Activated T-helper 2 cell treated with anti-CD3 and anti-CD28 coated beads, Interferon-gamma antibody, Interleukin-2, Interleukin-4, amounts not matched to agents 10 μg/mL and 5 μg/mL and 100 μg/mL, durations not matched to agents 14 hours and 24 hours and 36 hours (primary cell): ENCODE results near the gene PGAP2. TPM values are rescaled to one million over a fixed set of nuclear protein-coding genes. Genes with fewer than 3 reads are reported as not detected.

Source experiments
- DNase-seq: peaks from one replicate; pipeline ENCODE4 v3.0.0; 2021; ENCODE audit warnings: low spot score
- H3K27ac Mint-ChIP-seq: one replicate; pipeline ENCODE4 v1.8.0; 2021; ENCODE audit warnings: mixed read lengths
- H3K27me3 Mint-ChIP-seq: one replicate; pipeline ENCODE4 v1.8.0; 2021; ENCODE audit warnings: low read depth, mixed read lengths
- H3K36me3 Mint-ChIP-seq: one replicate; pipeline ENCODE4 v1.8.0; 2021; ENCODE audit warnings: low read depth, mixed read lengths
- H3K4me1 Mint-ChIP-seq: one replicate; pipeline ENCODE4 v1.8.0; 2021; ENCODE audit warnings: low read depth, mixed read lengths
- H3K4me3 Mint-ChIP-seq: one replicate; pipeline ENCODE4 v1.8.0; 2021; ENCODE audit warnings: low read depth, mild to moderate bottlenecking, moderate library complexity, mixed read lengths
- H3K9me3 Mint-ChIP-seq: one replicate; pipeline ENCODE4 v1.8.0; 2021; ENCODE audit warnings: mixed read lengths
- intact Hi-C: fragments of 100-400 bp; cut with micrococcal nuclease; formaldehyde crosslinking; loops from one replicate; pipeline ENCODE4 v1.15.1; 2023
- total RNA-seq: library from RNA; stranded (reverse); gene quantifications from 2 replicates; pipeline ENCODE4 v1.2.3, GENCODE V29; 2022

Gene PGAP2
- total RNA-seq, 1 donor from 2014 or later: 23.8 TPM

- intact Hi-C loops: no loop called here
- Mint-ChIP-seq H3K4me3 (no peak overlapping the region), H3K27ac (no peak overlapping the region), H3K36me3 (peaks cover 14% of the 10 kb centered on the region), H3K27me3 (no peaks in the 10 kb centered on the region), H3K9me3 (no peaks in the 10 kb centered on the region), H3K4me1 (peaks cover 55% of the 10 kb centered on the region)
- no peak for DNase-seq
These were observed 65.5 kb downstream of the PGAP2 start for GRCh38 chr11:3873712-3874349.

Other genes with a start within 250 kb of the PGAP2 start
- not detected in 2 replicates for gene ART5, start 166.6 kb upstream of the PGAP2 start, total RNA-seq
- not detected in 2 replicates for gene ART1, start 163.4 kb upstream of the PGAP2 start, total RNA-seq
- 2.2 and 2.4 TPM in 2 replicates for gene CHRNA10, start 137.2 kb upstream of the PGAP2 start, total RNA-seq
- gene NUP98, start 11.0 kb upstream of the PGAP2 start, total RNA-seq: 123 and 131 TPM in 2 replicates
- gene RHOG, start 32.4 kb downstream of the PGAP2 start, total RNA-seq: 174 and 177 TPM in 2 replicates
- 77.6 and 78.0 TPM in 2 replicates for gene STIM1, start 47.1 kb downstream of the PGAP2 start, total RNA-seq